Panc1 (cell line): ENCODE results near the gene DLG5.

ENCODE experiments used
- POLR2AphosphoS5 ChIP-seq: IDR thresholded peaks from 2 replicates; pipeline ENCODE4 v1.6.1; 2012; ENCODE audit warnings: mild to moderate bottlenecking, low read depth, low read length, moderate library complexity
- TF ChIP-seq, protein P1 (sequence below): fragments of 450-650 bp; IDR thresholded peaks from 2 replicates; pipeline ENCODE4 v1.5.1; 2017; ENCODE audit warnings: mild to moderate bottlenecking
- TF ChIP-seq, protein P2 (sequence below), 2 experiments: IDR thresholded peaks; 2 replicates each; pipeline ENCODE4 v1.6.1; 2011 to 2012; ENCODE audit warnings: low read depth in 2 of 2, control low read depth in 1 of 2, low read length in 1 of 2, mild to moderate bottlenecking in 1 of 2, moderate library complexity in 1 of 2; ENCODE audit not compliant: insufficient read depth in 1 of 2

GRCh38 chr10:77832238-77832637, 94.3 kb downstream of the DLG5 start:
- TF ChIP-seq, protein P1, sequence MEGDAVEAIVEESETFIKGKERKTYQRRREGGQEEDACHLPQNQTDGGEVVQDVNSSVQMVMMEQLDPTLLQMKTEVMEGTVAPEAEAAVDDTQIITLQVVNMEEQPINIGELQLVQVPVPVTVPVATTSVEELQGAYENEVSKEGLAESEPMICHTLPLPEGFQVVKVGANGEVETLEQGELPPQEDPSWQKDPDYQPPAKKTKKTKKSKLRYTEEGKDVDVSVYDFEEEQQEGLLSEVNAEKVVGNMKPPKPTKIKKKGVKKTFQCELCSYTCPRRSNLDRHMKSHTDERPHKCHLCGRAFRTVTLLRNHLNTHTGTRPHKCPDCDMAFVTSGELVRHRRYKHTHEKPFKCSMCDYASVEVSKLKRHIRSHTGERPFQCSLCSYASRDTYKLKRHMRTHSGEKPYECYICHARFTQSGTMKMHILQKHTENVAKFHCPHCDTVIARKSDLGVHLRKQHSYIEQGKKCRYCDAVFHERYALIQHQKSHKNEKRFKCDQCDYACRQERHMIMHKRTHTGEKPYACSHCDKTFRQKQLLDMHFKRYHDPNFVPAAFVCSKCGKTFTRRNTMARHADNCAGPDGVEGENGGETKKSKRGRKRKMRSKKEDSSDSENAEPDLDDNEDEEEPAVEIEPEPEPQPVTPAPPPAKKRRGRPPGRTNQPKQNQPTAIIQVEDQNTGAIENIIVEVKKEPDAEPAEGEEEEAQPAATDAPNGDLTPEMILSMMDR, result no peak
- no peak for TF ChIP-seq POLR2AphosphoS5
- TF ChIP-seq, protein P2, sequence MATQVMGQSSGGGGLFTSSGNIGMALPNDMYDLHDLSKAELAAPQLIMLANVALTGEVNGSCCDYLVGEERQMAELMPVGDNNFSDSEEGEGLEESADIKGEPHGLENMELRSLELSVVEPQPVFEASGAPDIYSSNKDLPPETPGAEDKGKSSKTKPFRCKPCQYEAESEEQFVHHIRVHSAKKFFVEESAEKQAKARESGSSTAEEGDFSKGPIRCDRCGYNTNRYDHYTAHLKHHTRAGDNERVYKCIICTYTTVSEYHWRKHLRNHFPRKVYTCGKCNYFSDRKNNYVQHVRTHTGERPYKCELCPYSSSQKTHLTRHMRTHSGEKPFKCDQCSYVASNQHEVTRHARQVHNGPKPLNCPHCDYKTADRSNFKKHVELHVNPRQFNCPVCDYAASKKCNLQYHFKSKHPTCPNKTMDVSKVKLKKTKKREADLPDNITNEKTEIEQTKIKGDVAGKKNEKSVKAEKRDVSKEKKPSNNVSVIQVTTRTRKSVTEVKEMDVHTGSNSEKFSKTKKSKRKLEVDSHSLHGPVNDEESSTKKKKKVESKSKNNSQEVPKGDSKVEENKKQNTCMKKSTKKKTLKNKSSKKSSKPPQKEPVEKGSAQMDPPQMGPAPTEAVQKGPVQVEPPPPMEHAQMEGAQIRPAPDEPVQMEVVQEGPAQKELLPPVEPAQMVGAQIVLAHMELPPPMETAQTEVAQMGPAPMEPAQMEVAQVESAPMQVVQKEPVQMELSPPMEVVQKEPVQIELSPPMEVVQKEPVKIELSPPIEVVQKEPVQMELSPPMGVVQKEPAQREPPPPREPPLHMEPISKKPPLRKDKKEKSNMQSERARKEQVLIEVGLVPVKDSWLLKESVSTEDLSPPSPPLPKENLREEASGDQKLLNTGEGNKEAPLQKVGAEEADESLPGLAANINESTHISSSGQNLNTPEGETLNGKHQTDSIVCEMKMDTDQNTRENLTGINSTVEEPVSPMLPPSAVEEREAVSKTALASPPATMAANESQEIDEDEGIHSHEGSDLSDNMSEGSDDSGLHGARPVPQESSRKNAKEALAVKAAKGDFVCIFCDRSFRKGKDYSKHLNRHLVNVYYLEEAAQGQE (IDR thresholded peaks at IDR 0.05; ENCODE audit: insufficient read depth in 1 of 2, low read depth in 2 of 2, low read length in 1 of 2), result no peak
